Measurements from ENCODE around the gene GALNT10.

DNA sequence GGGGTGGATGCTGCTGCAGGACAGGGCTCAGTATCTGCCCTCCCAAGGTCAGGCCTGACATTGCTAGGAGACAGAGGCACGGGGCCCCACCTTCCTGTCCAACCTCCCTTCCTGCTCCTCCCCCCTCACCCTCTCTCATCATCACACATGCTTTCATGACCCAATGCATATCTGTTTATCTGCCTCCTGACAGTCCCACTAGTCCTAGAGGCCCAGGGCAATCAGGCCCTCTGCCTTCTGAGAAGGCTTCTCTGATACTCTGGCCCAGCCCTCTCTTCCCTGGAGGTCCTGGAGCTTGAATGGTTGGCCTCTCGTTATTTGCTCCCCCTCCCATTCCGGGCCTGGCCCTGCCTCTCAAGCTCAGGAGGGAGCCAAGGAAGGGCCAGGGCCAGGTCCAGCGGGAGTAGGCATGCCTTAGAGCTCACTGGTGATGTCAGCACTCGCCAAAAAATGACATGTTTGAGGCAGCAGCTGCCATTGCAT is 164.6 kb downstream of the GALNT10 start:
- TF ChIP-seq POLR2AphosphoS5 (IDR thresholded peaks at IDR 0.05) (no peak), EP300 (IDR thresholded peaks at IDR 0.05) (no peak)

All from stomach (tissue), 4 donors.